K562 (cell line): Measurements from ENCODE around the gene MITD1. TPM values are rescaled to one million over a fixed set of nuclear protein-coding genes. Genes with fewer than 3 reads are reported as not detected.

ENCODE experiments used
- ARNT ChIP-seq, 2 experiments: fragments of 450-650 bp; IDR thresholded peaks; 2 replicates each; pipeline ENCODE4 v1.6.1; 2016; ENCODE audit warnings: mild to moderate bottlenecking in 1 of 2
- CBX2 ChIP-seq: fragments of 200-600 bp; sonication (generic); IDR thresholded peaks from one replicate; pipeline ENCODE4 v1.6.1; 2012; ENCODE audit warnings: mild to moderate bottlenecking, low read length, inconsistent platforms; ENCODE audit not compliant: insufficient read depth, poor library complexity, severe bottlenecking
- FOSL1 ChIP-seq: fragments of 200-800 bp; sonication (Bioruptor generic); conservative IDR thresholded peaks from 2 replicates; pipeline ENCODE4 v1.6.1; 2016; ENCODE audit warnings: missing genetic modification characterization, missing compliant biosample characterization
- LEF1 ChIP-seq: fragments of 450-650 bp; IDR thresholded peaks from 2 replicates; pipeline ENCODE4 v1.6.1; 2016; ENCODE audit warnings: mild to moderate bottlenecking
- NCOA6 ChIP-seq: fragments of 450-650 bp; IDR thresholded peaks from 2 replicates; pipeline ENCODE4 v1.6.1; 2017; ENCODE audit warnings: mild to moderate bottlenecking
- SAFB2 ChIP-seq: fragments of 200-400 bp; formaldehyde crosslinking; IDR thresholded peaks from 2 replicates; pipeline ENCODE4 v1.6.1; 2018; ENCODE audit warnings: borderline replicate concordance, low read length, low read depth, moderate library complexity; ENCODE audit not compliant: severe bottlenecking
- SIX5 ChIP-seq, 2 experiments: IDR thresholded peaks; 2 replicates each; pipeline ENCODE4 v1.6.1; 2011; ENCODE audit warnings: low read length in 2 of 2, borderline replicate concordance in 1 of 2, low read depth in 1 of 2, mild to moderate bottlenecking in 1 of 2, moderate library complexity in 1 of 2; ENCODE audit not compliant: insufficient read depth in 1 of 2
- SPI1 ChIP-seq: IDR thresholded peaks from 2 replicates; pipeline ENCODE4 v1.6.1; 2011; ENCODE audit warnings: low read depth, low read length, control low read depth, borderline replicate concordance
- SRSF9 ChIP-seq: fragments of 200-400 bp; formaldehyde crosslinking; IDR thresholded peaks from 2 replicates; pipeline ENCODE4 v1.6.1; 2017; ENCODE audit warnings: low read depth, low read length, borderline replicate concordance
- TOE1 ChIP-seq, 2 experiments: fragments of 450-650 bp in 1 of 2; sonication (generic) in 1 of 2; formaldehyde crosslinking in 1 of 2; IDR thresholded peaks; 2 replicates each; pipeline versions ENCODE4 v1.7.1 to v1.8.0; 2016 to 2022; ENCODE audit warnings: borderline replicate concordance in 2 of 2, mild to moderate bottlenecking in 2 of 2, antibody characterized with exemption in 1 of 2, inconsistent platforms in 1 of 2, low read depth in 1 of 2, missing genetic modification reagents in 1 of 2, moderate library complexity in 1 of 2
- XRCC4 ChIP-seq: IDR thresholded peaks from one replicate; pipeline ENCODE4 v1.6.1; 2011; ENCODE audit not compliant: insufficient read depth, insufficient read length; ENCODE audit errors: extremely low read depth
- ZNF354B ChIP-seq: fragments of 250-450 bp; sonication (Bioruptor Pico); IDR thresholded peaks from 2 replicates; pipeline ENCODE4 v1.4.0; 2020
- ZNF764 ChIP-seq: fragments of 250-450 bp; sonication (Bioruptor Pico); IDR thresholded peaks from 2 replicates; pipeline ENCODE4 v1.4.0; 2020; ENCODE audit warnings: low read depth, mild to moderate bottlenecking, moderate library complexity
- polyA plus RNA-seq, 8 experiments: library from polyadenylated mRNA; depleted of rRNA in 4 of 8; stranded (reverse) in 5 of 8; unstranded in 3 of 8; fragments of >200 nt; fragmentation: Nextera tagmentation in 2 of 8; fragmentation: Illumina TruSeq in 1 of 8; extraction: Ambion mirVana in 2 of 8; extraction: Trizol in 1 of 8; gene quantifications; 2 replicates each; pipeline versions ENCODE4 v1.2.1 to v1.2.3, GENCODE V29; 2011 to 2014; ENCODE audit warnings: inconsistent platforms in 1 of 8, missing spikeins in 1 of 8
- total RNA-seq, 7 experiments: library from RNA; depleted of rRNA in 6 of 7; stranded (reverse); fragments of >200 nt in 6 of 7; fragmentation: Illumina TruSeq in 2 of 7; extraction: Trizol in 2 of 7; gene quantifications; 2 replicates each; pipeline versions ENCODE4 v1.2.1 to v1.2.3, GENCODE V29; 2011 to 2021; ENCODE audit warnings: low replicate concordance in 1 of 7
- TF ChIP-seq, protein P1 (sequence below): fragments of 450-650 bp; IDR thresholded peaks from 2 replicates; pipeline ENCODE4 v1.6.1; 2016
- TF ChIP-seq, protein P2 (sequence below): fragments of 450-650 bp; formaldehyde crosslinking; IDR thresholded peaks from 2 replicates; pipeline ENCODE4 v1.4.0; 2022; ENCODE audit warnings: mild to moderate bottlenecking, moderate library complexity
- TF ChIP-seq, protein P3 (sequence below): fragments of 250-450 bp; sonication (Bioruptor Pico); IDR thresholded peaks from 2 replicates; pipeline ENCODE4 v1.6.1; 2021; ENCODE audit warnings: mild to moderate bottlenecking
- TF ChIP-seq, protein P4 (sequence below): fragments of 250-450 bp; sonication (Bioruptor Pico); IDR thresholded peaks from 2 replicates; pipeline ENCODE4 v1.4.0; 2020
- TF ChIP-seq, protein P5 (sequence below): fragments of 250-450 bp; sonication (Bioruptor Pico); IDR thresholded peaks from 2 replicates; pipeline ENCODE4 v1.8.0; 2022; ENCODE audit warnings: moderate library complexity, mild to moderate bottlenecking, inconsistent platforms

MITD1 gene
- total and polyA plus RNA-seq, 9 of the 15 experiments (the other 6 are each of a cell fraction or from before 2014, with no cell fraction given): 19.6 to 71.8 (median 43.2) TPM

DNA sequence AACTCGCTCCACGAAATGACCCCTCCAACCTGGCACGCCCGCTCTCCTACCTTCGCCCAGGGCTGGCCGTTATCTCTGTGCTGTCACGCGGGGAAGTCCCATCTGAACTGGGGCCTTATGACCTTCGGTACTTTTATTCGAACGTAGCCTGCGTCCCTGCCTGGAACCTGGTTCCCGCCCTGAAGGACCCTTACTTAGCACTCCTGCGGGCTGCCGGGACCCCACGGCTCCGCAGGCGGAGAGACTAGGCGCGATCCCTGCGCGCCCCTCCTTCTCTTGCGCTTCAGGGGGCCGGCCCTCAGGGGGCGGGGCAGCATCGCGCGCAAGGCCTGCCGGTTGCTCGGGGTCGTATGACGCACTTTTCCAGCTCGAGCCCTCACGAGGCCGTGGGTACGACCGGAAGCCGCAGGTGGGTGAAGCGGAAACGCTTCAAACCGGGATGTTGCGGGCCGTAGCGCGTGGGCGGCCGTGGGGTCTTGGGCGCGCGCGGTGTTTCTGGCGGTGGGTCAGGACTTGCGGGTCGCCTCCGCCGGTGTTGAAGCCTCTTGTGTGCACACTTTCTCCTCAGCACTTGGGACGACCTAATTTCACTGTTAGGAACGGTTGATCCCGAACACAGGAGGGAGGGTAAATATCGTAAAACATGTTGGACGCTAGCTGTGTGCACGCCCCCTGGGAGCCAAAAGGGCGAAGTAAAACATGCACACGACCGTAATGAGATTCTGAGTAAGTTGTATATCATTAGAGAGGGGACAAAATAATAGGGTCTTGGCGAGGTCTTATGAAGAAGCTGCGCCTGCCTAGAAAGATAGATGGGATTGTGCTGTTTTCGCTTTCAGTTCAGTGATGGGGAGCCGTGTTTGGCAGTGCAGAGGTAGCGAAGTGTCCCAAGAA lies 26.0 kb downstream of the MITD1 start, which contains the start of the genes LIPT1 and TSGA10 (continued):
- no peak for TF ChIP-seq SAFB2
- no peak for TF ChIP-seq CBX2
- TF ChIP-seq, protein P1, sequence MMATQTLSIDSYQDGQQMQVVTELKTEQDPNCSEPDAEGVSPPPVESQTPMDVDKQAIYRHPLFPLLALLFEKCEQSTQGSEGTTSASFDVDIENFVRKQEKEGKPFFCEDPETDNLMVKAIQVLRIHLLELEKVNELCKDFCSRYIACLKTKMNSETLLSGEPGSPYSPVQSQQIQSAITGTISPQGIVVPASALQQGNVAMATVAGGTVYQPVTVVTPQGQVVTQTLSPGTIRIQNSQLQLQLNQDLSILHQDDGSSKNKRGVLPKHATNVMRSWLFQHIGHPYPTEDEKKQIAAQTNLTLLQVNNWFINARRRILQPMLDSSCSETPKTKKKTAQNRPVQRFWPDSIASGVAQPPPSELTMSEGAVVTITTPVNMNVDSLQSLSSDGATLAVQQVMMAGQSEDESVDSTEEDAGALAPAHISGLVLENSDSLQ: no peak
- TF ChIP-seq FOSL1 (tag): peak; percentile 60
- no peak for TF ChIP-seq SPI1
- TF ChIP-seq, protein P2, sequence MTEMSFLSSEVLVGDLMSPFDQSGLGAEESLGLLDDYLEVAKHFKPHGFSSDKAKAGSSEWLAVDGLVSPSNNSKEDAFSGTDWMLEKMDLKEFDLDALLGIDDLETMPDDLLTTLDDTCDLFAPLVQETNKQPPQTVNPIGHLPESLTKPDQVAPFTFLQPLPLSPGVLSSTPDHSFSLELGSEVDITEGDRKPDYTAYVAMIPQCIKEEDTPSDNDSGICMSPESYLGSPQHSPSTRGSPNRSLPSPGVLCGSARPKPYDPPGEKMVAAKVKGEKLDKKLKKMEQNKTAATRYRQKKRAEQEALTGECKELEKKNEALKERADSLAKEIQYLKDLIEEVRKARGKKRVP (CRISPR knock-in tag): no peak
- TF ChIP-seq, protein P3, sequence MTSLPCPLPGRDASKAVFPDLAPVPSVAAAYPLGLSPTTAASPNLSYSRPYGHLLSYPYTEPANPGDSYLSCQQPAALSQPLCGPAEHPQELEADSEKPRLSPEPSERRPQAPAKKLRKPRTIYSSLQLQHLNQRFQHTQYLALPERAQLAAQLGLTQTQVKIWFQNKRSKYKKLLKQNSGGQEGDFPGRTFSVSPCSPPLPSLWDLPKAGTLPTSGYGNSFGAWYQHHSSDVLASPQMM (CRISPR knock-in tag): no peak
- TF ChIP-seq ZNF354B: no peak
- no peak for TF ChIP-seq NCOA6
- TF ChIP-seq, protein P4, sequence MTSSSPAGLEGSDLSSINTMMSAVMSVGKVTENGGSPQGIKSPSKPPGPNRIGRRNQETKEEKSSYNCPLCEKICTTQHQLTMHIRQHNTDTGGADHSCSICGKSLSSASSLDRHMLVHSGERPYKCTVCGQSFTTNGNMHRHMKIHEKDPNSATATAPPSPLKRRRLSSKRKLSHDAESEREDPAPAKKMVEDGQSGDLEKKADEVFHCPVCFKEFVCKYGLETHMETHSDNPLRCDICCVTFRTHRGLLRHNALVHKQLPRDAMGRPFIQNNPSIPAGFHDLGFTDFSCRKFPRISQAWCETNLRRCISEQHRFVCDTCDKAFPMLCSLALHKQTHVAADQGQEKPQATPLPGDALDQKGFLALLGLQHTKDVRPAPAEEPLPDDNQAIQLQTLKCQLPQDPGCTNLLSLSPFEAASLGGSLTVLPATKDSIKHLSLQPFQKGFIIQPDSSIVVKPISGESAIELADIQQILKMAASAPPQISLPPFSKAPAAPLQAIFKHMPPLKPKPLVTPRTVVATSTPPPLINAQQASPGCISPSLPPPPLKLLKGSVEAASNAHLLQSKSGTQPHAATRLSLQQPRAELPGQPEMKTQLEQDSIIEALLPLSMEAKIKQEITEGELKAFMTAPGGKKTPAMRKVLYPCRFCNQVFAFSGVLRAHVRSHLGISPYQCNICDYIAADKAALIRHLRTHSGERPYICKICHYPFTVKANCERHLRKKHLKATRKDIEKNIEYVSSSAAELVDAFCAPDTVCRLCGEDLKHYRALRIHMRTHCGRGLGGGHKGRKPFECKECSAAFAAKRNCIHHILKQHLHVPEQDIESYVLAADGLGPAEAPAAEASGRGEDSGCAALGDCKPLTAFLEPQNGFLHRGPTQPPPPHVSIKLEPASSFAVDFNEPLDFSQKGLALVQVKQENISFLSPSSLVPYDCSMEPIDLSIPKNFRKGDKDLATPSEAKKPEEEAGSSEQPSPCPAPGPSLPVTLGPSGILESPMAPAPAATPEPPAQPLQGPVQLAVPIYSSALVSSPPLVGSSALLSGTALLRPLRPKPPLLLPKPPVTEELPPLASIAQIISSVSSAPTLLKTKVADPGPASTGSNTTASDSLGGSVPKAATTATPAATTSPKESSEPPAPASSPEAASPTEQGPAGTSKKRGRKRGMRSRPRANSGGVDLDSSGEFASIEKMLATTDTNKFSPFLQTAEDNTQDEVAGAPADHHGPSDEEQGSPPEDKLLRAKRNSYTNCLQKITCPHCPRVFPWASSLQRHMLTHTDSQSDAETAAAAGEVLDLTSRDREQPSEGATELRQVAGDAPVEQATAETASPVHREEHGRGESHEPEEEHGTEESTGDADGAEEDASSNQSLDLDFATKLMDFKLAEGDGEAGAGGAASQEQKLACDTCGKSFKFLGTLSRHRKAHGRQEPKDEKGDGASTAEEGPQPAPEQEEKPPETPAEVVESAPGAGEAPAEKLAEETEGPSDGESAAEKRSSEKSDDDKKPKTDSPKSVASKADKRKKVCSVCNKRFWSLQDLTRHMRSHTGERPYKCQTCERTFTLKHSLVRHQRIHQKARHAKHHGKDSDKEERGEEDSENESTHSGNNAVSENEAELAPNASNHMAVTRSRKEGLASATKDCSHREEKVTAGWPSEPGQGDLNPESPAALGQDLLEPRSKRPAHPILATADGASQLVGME (CRISPR knock-in tag): no peak
- TF ChIP-seq XRCC4: no peak
- TF ChIP-seq TOE1 (IDR thresholded peaks at IDR 0.05; ENCODE audit: borderline replicate concordance): 0 out of 2 replicates have a peak, but pooled peaks have one; percentile 51
- no peak for TF ChIP-seq TOE1 (CRISPR knock-in tag; IDR thresholded peaks at IDR 0.05; ENCODE audit: borderline replicate concordance, low read depth)
- no peak for TF ChIP-seq ARNT (IDR thresholded peaks at IDR 0.05)
- TF ChIP-seq SRSF9: no peak
- no peak for TF ChIP-seq ZNF764 (CRISPR knock-in tag)
- TF ChIP-seq, protein P5, sequence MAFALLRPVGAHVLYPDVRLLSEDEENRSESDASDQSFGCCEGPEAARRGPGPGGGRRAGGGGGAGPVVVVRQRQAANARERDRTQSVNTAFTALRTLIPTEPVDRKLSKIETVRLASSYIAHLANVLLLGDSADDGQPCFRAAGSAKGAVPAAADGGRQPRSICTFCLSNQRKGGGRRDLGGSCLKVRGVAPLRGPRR (CRISPR knock-in tag): no peak
- TF ChIP-seq LEF1: 0 out of 2 replicates have a peak, but pooled peaks have one; percentile 15
- no peak for TF ChIP-seq SIX5 (IDR thresholded peaks at IDR 0.05; ENCODE audit: borderline replicate concordance in 1 of 2, insufficient read depth in 1 of 2, low read depth in 1 of 2, low read length in 2 of 2)
